Non-pigmented ciliary epithelial cell (primary cell): ENCODE results near the gene CCDC144A.
"Not testable (repeated sequence)": the region's sequence is repeated elsewhere in the genome, so short reads cannot be mapped to it uniquely, and the experiment has no call there.

Experiments
- DNase-seq: peaks from one replicate; pipeline ENCODE4 v3.0.0-alpha.2; 2010; ENCODE audit warnings: low read depth

The CCDC144A gene

GRCh38 chr17:16820161-16820877 lies 130.3 kb downstream of the CCDC144A start:
- DNase-seq, result no peak

GRCh38 chr17:16820979-16821543 lies 131.0 kb downstream of the CCDC144A start:
- no peak for DNase-seq

- DNase-seq, result not testable (repeated sequence)
Measured at GRCh38 chr17:16822133-16822532, 132.1 kb downstream of the CCDC144A start.

GRCh38 chr17:16823768-16824406 lies 133.8 kb downstream of the CCDC144A start:
- not testable (repeated sequence) for DNase-seq
